A673 (cell line): Measurements from ENCODE around the gene GPR141. TPM values are rescaled to one million over a fixed set of nuclear protein-coding genes. Genes with fewer than 3 reads are reported as not detected.

ENCODE experiments used
- BruUV-seq: library from RNA; stranded (reverse); fragments of 400-500 nt; replicated peaks from 2 replicates; lab custom pipeline; 2021; lab: Mats Ljungman, UMichigan
- CTCF ChIA-PET: fragments of 300-600 bp; sonication (Branson Sonifier 250); formaldehyde crosslinking; loops from one replicate; lab custom pipeline; 2022; ENCODE audit warnings: antibody characterized with exemption; lab: Charles Lee
- POLR2A ChIA-PET: fragments of 300-600 bp; sonication (Branson Sonifier 250); formaldehyde crosslinking; loops from one replicate; lab custom pipeline; 2022; ENCODE audit warnings: antibody characterized with exemption; ENCODE audit not compliant: low non-redundant PET; lab: Charles Lee
- DNase-seq: peaks from one replicate; pipeline ENCODE4 v3.0.0-alpha.2; 2015; ENCODE audit warnings: low spot score
- H3K27ac ChIP-seq: fragments of 200-600 bp; sonication (generic); 2 replicates; pipeline ENCODE4 v1.5.1; 2016; ENCODE audit warnings: mixed run types, low read depth, mild to moderate bottlenecking, mixed read lengths, antibody characterized with exemption, low read length; ENCODE audit not compliant: poor library complexity, severe bottlenecking
- H3K27me3 ChIP-seq: fragments of 200-600 bp; sonication (generic); replicated peaks from 2 replicates; pipeline ENCODE4 v1.6.1; 2017; ENCODE audit warnings: mixed run types, low read depth, mild to moderate bottlenecking, mixed read lengths, antibody characterized with exemption, low read length; ENCODE audit not compliant: insufficient read depth, poor library complexity
- H3K36me3 ChIP-seq: fragments of 200-600 bp; sonication (generic); 2 replicates; pipeline ENCODE4 v1.6.1; 2016; ENCODE audit warnings: mixed run types, mild to moderate bottlenecking, mixed read lengths, antibody characterized with exemption, low read length; ENCODE audit not compliant: insufficient read depth, poor library complexity, severe bottlenecking
- H3K4me1 ChIP-seq: fragments of 200-600 bp; sonication (generic); 2 replicates; pipeline ENCODE4 v1.6.1; 2017; ENCODE audit warnings: mixed run types, mild to moderate bottlenecking, mixed read lengths, antibody characterized with exemption, low read length; ENCODE audit not compliant: insufficient read depth, poor library complexity, severe bottlenecking
- H3K4me3 ChIP-seq: fragments of 200-600 bp; sonication (generic); 2 replicates; pipeline ENCODE4 v1.5.1; 2016; ENCODE audit warnings: low read depth, mixed run types, mild to moderate bottlenecking, mixed read lengths, low read length; ENCODE audit not compliant: poor library complexity, severe bottlenecking
- H3K9me3 ChIP-seq: fragments of 200-600 bp; sonication (generic); 2 replicates; pipeline ENCODE4 v1.6.1; 2016; ENCODE audit warnings: mixed run types, low read depth, mild to moderate bottlenecking, mixed read lengths, antibody characterized with exemption, low read length; ENCODE audit not compliant: poor library complexity, severe bottlenecking
- EZH2 ChIP-seq: fragments of 200-600 bp; sonication (generic); IDR thresholded peaks from 2 replicates; pipeline ENCODE4 v1.6.1; 2017; ENCODE audit warnings: borderline replicate concordance, low read depth, mild to moderate bottlenecking, mixed read lengths, antibody characterized with exemption, low read length; ENCODE audit not compliant: poor library complexity, severe bottlenecking
- intact Hi-C: fragments of 100-400 bp; cut with micrococcal nuclease; formaldehyde crosslinking; loops from one replicate; pipeline ENCODE4 v1.10.0; 2022; ENCODE audit not compliant: unreplicated experiment
- total RNA-seq: library from RNA; stranded (reverse); gene quantifications from 2 replicates; pipeline ENCODE4 v1.2.3, GENCODE V29; 2021
- TF ChIP-seq, protein P1 (sequence below): fragments of 300-800, 200-600 bp; sonication (generic); conservative IDR thresholded peaks from 2 replicates; pipeline ENCODE4 v1.5.1; 2017; ENCODE audit warnings: low read depth, mild to moderate bottlenecking, antibody characterized with exemption, low read length, moderate library complexity, mixed read lengths

Gene GPR141
- total RNA-seq, 1 experiment from 2014 or later = not detected

DNA sequence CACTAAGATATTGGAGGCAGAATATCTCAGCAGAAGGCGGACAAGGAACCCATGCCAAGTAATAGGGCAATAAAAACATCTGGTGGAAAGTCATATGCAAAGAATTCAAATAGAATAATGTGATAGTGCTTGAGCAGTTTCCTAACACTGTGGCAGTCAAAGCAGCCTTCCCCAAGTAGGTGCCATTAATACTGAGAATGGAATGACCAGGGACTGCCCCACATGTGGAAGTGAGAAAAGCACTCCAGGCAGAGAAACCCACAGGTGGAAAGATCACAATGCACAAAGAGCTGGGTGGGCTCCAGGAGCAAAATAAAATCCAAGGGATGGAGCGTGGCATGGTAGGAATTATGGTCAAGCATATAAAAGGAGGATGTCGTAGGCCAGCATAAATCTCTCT is 100.4 kb downstream of the GPR141 start:
- Histone ChIP-seq H3K27ac (no peak overlapping the region), H3K4me1 (no peaks in the 10 kb centered on the region), H3K27me3 (no peaks in the 10 kb centered on the region), H3K4me3 (no peak overlapping the region), H3K9me3 (no peaks in the 10 kb centered on the region), H3K36me3 (no peaks in the 10 kb centered on the region)
- intact Hi-C loops = no loop called here
- no peak for DNase-seq
- ChIA-PET CTCF (no interaction called here), POLR2A (no interaction called here)
- BruUV-seq = no TSS peak
- TF ChIP-seq, protein P1, sequence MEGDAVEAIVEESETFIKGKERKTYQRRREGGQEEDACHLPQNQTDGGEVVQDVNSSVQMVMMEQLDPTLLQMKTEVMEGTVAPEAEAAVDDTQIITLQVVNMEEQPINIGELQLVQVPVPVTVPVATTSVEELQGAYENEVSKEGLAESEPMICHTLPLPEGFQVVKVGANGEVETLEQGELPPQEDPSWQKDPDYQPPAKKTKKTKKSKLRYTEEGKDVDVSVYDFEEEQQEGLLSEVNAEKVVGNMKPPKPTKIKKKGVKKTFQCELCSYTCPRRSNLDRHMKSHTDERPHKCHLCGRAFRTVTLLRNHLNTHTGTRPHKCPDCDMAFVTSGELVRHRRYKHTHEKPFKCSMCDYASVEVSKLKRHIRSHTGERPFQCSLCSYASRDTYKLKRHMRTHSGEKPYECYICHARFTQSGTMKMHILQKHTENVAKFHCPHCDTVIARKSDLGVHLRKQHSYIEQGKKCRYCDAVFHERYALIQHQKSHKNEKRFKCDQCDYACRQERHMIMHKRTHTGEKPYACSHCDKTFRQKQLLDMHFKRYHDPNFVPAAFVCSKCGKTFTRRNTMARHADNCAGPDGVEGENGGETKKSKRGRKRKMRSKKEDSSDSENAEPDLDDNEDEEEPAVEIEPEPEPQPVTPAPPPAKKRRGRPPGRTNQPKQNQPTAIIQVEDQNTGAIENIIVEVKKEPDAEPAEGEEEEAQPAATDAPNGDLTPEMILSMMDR = no peak
- no peak for TF ChIP-seq EZH2

DNA sequence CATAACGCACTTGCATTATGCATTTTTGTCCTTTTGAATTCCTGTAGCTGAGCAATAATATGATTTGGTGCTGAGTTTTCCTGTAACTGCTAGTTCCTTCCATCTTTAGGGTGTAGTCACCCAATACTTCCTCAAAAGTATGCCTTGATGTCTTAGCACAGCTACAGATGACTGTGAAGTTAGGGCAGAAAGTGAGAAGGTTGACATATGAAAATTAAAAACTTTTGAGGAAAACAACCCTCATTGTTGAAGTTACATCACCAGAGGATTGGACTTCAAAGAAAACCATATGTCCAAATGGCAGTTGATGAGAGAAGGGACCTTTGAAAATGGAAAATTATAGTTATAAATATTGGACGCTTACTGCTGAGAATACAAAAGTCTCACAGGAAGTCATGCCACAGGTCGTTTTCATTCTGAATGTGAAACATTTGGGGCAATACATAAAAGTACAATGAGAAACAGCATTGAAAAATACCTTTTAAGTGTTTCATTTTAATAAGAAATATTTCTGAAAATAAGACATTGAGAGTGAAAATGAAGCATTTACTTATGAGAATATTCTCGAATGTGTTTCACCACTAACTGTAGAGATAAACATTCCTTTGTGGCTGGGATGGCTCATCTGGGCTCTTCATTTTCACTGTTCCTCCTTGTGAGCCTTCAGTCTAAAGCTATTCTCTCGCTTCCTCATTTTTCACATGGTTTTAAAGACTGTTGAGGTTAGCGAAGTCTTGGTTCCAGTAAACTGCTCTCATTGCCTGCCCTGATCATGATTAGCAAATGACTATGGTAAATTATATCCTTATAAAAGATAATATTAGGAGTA is 103.4 kb downstream of the GPR141 start:
- DNase-seq = no peak
- TF ChIP-seq, protein P1 = no peak
- TF ChIP-seq EZH2 = no peak
- BruUV-seq = no TSS peak
- Histone ChIP-seq H3K4me1 (no peaks in the 10 kb centered on the region), H3K9me3 (no peaks in the 10 kb centered on the region), H3K27me3 (no peaks in the 10 kb centered on the region), H3K36me3 (no peaks in the 10 kb centered on the region), H3K27ac (no peak overlapping the region), H3K4me3 (no peak overlapping the region)
- ChIA-PET POLR2A (no interaction called here), CTCF (no interaction called here)
- intact Hi-C loops = no loop called here

Other genes starting within 250 kb of the GPR141 start
- gene ELMO1, start 234.9 kb upstream of the GPR141 start, total RNA-seq = 0.33 TPM in 1 of 2 replicates, not detected in the other
- not detected in 2 replicates for gene NME8, start 164.8 kb downstream of the GPR141 start, total RNA-seq
- gene SFRP4, start 233.1 kb downstream of the GPR141 start, total RNA-seq = not detected in 2 replicates
- 20.8 and 24.6 TPM in 2 replicates for gene EPDR1, start 236.9 kb downstream of the GPR141 start, total RNA-seq